ENCODE measurements around the gene DGKZ. TPM values are rescaled to one million over a fixed set of nuclear protein-coding genes. Genes with fewer than 3 reads are reported as not detected.

Gene DGKZ
- total RNA-seq, 4 donors from 2014 or later = 13.5 to 55.3 (median 42.8) TPM

- Histone ChIP-seq H3K27ac (no peak overlapping the region), H3K27me3 (no peaks in the 10 kb centered on the region), H3K9me3 (no peaks in the 10 kb centered on the region), H3K36me3 (no peaks in the 10 kb centered on the region), H3K4me3 (no peak overlapping the region), H3K4me1 (no peaks in the 10 kb centered on the region)
- no peak for DNase-seq
- no peak for TF ChIP-seq POLR2A (IDR thresholded peaks at IDR 0.05)
- no peak for TF ChIP-seq CTCF (IDR thresholded peaks at IDR 0.05)
- intact Hi-C loops (cut with DNase I; ENCODE audit: low total_unique reads) = no loop called here
Observed at GRCh38 chr11:46429717-46430116, 82.5 kb downstream of the DGKZ start.

Small RNA genes within 50 kb of the gene (microRNA-seq; reads per million reads assigned to microRNA genes)
- not detected for gene MIR4688 (ENCODE audit: borderline microRNAs expressed, borderline replicate concordance)

Small RNA genes within 50 kb of the gene (small RNA-seq; reads per million reads assigned to genes)
- not detected for gene MIR4688

Other genes with a start within 250 kb of the DGKZ start
- gene PHF21A, start 226.0 kb upstream of the DGKZ start, total RNA-seq = 10 to 100 TPM; 12.1 to 83.3 (median 29.3) TPM
- 10 to 100 TPM in 2 of 4 donors, 1 to 10 TPM in 1, not detected in 1; 2.0 to 20.8 (median 14.8) TPM for gene CREB3L1, start 69.8 kb upstream of the DGKZ start, total RNA-seq
- 100 to 1,000 TPM in 2 of 4 donors, 10 to 100 TPM in 2; 61.7 to 305 (median 103) TPM for gene MDK, start 34.2 kb downstream of the DGKZ start, total RNA-seq
- gene CHRM4, start 44.3 kb downstream of the DGKZ start, total RNA-seq = under 1 TPM in 2 of 4 donors, not detected in 2; 0.14 to 0.67 TPM
- gene AMBRA1, start 246.6 kb downstream of the DGKZ start, total RNA-seq = 10 to 100 TPM; 22.6 to 55.3 (median 41.4) TPM